Panc1 (cell line): ENCODE data around the gene TLL2.

Source experiments
- POLR2AphosphoS5 ChIP-seq: IDR thresholded peaks from 2 replicates; pipeline ENCODE4 v1.6.1; 2012; ENCODE audit warnings: mild to moderate bottlenecking, low read depth, low read length, moderate library complexity
- SIN3A ChIP-seq: IDR thresholded peaks from 2 replicates; pipeline ENCODE4 v1.6.1; 2012; ENCODE audit warnings: low read depth, mild to moderate bottlenecking, low read length, moderate library complexity, borderline replicate concordance; ENCODE audit not compliant: insufficient read depth
- TCF7L2 ChIP-seq: IDR thresholded peaks from 2 replicates; pipeline ENCODE4 v1.6.1; 2011; ENCODE audit warnings: mild to moderate bottlenecking, low read depth, low read length, inconsistent platforms
- TF ChIP-seq, protein P1 (sequence below): fragments of 450-650 bp; IDR thresholded peaks from 2 replicates; pipeline ENCODE4 v1.5.1; 2017; ENCODE audit warnings: mild to moderate bottlenecking
- TF ChIP-seq, protein P2 (sequence below), 2 experiments: IDR thresholded peaks; 2 replicates each; pipeline ENCODE4 v1.6.1; 2011 to 2012; ENCODE audit warnings: low read depth in 2 of 2, control low read depth in 1 of 2, low read length in 1 of 2, mild to moderate bottlenecking in 1 of 2, moderate library complexity in 1 of 2; ENCODE audit not compliant: insufficient read depth in 1 of 2

DNA sequence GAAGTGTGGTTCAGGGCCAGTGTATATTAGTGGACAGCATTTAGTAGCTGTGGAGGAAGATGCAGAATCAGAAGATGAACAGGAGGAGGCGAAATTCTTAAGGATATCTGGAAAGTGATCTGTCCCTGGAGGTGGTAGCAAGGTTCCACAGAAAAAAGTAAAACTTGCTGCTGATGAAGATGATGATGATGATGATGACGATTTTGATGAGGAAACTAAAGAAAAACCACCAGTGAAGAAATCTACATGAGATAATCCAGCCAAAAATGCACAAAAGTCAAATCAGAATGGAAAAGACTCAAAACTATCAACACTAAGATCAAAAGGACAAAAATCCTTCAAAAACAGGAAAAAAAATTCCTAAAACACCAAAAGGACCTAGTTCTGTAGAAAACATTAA lies 46.8 kb upstream of the TLL2 start:
- no peak for TF ChIP-seq SIN3A
- TF ChIP-seq, protein P1, sequence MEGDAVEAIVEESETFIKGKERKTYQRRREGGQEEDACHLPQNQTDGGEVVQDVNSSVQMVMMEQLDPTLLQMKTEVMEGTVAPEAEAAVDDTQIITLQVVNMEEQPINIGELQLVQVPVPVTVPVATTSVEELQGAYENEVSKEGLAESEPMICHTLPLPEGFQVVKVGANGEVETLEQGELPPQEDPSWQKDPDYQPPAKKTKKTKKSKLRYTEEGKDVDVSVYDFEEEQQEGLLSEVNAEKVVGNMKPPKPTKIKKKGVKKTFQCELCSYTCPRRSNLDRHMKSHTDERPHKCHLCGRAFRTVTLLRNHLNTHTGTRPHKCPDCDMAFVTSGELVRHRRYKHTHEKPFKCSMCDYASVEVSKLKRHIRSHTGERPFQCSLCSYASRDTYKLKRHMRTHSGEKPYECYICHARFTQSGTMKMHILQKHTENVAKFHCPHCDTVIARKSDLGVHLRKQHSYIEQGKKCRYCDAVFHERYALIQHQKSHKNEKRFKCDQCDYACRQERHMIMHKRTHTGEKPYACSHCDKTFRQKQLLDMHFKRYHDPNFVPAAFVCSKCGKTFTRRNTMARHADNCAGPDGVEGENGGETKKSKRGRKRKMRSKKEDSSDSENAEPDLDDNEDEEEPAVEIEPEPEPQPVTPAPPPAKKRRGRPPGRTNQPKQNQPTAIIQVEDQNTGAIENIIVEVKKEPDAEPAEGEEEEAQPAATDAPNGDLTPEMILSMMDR = no peak
- TF ChIP-seq POLR2AphosphoS5 = no peak
- no peak for TF ChIP-seq TCF7L2
- TF ChIP-seq, protein P2, sequence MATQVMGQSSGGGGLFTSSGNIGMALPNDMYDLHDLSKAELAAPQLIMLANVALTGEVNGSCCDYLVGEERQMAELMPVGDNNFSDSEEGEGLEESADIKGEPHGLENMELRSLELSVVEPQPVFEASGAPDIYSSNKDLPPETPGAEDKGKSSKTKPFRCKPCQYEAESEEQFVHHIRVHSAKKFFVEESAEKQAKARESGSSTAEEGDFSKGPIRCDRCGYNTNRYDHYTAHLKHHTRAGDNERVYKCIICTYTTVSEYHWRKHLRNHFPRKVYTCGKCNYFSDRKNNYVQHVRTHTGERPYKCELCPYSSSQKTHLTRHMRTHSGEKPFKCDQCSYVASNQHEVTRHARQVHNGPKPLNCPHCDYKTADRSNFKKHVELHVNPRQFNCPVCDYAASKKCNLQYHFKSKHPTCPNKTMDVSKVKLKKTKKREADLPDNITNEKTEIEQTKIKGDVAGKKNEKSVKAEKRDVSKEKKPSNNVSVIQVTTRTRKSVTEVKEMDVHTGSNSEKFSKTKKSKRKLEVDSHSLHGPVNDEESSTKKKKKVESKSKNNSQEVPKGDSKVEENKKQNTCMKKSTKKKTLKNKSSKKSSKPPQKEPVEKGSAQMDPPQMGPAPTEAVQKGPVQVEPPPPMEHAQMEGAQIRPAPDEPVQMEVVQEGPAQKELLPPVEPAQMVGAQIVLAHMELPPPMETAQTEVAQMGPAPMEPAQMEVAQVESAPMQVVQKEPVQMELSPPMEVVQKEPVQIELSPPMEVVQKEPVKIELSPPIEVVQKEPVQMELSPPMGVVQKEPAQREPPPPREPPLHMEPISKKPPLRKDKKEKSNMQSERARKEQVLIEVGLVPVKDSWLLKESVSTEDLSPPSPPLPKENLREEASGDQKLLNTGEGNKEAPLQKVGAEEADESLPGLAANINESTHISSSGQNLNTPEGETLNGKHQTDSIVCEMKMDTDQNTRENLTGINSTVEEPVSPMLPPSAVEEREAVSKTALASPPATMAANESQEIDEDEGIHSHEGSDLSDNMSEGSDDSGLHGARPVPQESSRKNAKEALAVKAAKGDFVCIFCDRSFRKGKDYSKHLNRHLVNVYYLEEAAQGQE (IDR thresholded peaks at IDR 0.05; ENCODE audit: insufficient read depth in 1 of 2, low read depth in 2 of 2, low read length in 1 of 2) = no peak
